Effector memory CD8-positive, alpha-beta T cell (primary cell): ENCODE data around the gene SPPL3.

Source experiments
- ATAC-seq: fragments of 150-1000 bp; cut with Tn5 transposase; replicated peaks from 2 replicates; pipeline ENCODE4 v1.10.0; 2021; ENCODE audit warnings: mild to moderate bottlenecking, moderate library complexity
- DNase-seq, 3 experiments: peaks; one replicate each; pipeline ENCODE4 v3.0.0; 2021
- H3K27ac Mint-ChIP-seq, 2 donors: one replicate each; pipeline ENCODE4 v1.8.0; 2022; ENCODE audit warnings: mild to moderate bottlenecking in 2 of 2, mixed read lengths in 2 of 2, moderate library complexity in 2 of 2
- H3K27me3 Mint-ChIP-seq, 2 donors: one replicate each; pipeline ENCODE4 v1.8.0; 2022; ENCODE audit warnings: mixed read lengths in 2 of 2
- H3K36me3 Mint-ChIP-seq: one replicate; pipeline ENCODE4 v1.8.0; 2022; ENCODE audit warnings: mild to moderate bottlenecking, moderate library complexity, mixed read lengths; ENCODE audit not compliant: insufficient read depth
- H3K4me1 Mint-ChIP-seq, 2 donors: one replicate each; pipeline ENCODE4 v1.8.0; 2022; ENCODE audit warnings: low read depth in 2 of 2, mixed read lengths in 2 of 2
- H3K4me3 Mint-ChIP-seq, 2 donors: one replicate each; pipeline ENCODE4 v1.8.0; 2022; ENCODE audit warnings: mild to moderate bottlenecking in 2 of 2, mixed read lengths in 2 of 2, moderate library complexity in 2 of 2
- H3K9me3 Mint-ChIP-seq, 2 donors: one replicate each; pipeline ENCODE4 v1.8.0; 2022; ENCODE audit warnings: mixed read lengths in 2 of 2

Gene SPPL3

DNA sequence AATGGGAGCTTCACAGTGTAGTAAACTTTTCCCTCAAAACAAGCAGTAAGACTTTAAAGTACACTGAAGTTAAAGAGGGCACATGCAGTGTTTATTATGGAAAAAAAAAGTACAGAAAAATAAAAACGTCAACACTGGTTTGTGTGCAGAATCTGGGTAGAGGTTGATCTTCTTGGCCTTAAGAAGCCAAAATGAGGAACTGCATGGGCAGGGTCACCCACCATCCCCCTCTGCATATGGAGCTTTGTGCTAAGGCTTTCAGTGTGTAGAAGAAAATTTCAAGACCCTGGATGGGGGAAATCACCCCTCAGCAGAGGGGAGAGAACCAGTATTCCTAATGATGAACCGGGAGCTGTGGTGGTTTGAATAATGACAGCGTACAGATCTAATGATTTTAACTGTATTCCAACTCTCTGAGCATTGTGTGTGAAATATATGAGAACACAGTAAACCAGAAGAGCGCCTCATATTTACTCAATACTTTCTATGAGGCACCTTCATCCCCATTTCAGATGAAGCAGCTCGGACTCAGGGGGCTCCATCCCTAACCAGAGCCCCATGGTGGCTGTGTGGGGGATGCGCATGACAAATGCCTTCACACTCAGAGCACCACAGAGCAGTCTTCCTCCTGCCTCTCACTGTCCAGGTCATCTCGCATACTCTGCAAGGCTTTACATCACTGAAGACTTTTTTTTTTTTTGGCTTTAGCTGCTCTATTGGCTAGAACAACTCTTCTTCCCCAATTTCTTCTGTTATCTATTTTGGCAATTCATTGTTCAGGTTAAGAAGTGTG, 145.2 kb downstream of the SPPL3 start:
- peaks cover 0 to 3% of the 10 kb centered on the region in 2 donors for H3K9me3 Mint-ChIP-seq
- no peak overlapping the region for H3K27ac Mint-ChIP-seq
- ATAC-seq (no peak), DNase-seq (no peak)
- peaks cover 0 to 10% of the 10 kb centered on the region in 2 donors for H3K27me3 Mint-ChIP-seq
- H3K4me3 Mint-ChIP-seq = no peak overlapping the region
- H3K36me3 Mint-ChIP-seq = peaks cover 21% of the 10 kb centered on the region
- peaks cover 0 to 5% of the 10 kb centered on the region in 2 donors for H3K4me1 Mint-ChIP-seq

DNA sequence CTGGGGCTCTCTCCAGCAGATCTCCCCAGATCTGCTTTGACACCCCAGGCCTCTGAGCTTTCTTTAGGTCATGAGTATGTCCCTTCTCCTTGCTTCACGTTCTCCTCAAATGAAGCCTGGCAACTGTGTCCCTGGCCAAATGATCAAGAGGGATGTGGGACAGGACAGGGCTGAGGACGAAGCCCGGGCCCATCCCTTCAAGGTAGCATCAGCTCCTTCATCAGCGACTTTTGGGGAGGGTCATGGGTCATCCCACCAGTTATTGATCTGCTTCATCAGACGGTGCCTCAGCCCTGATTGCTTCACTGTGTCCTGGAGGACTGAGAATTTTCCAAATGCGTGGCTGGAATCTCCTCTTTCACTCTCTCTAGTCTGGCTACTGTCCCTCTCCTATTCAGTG, 146.2 kb downstream of the SPPL3 start:
- Mint-ChIP-seq H3K4me1 (peaks cover 0 to 5% of the 10 kb centered on the region in 2 donors), H3K36me3 (peaks cover 12% of the 10 kb centered on the region), H3K4me3 (no peak overlapping the region), H3K27ac (no peak overlapping the region), H3K27me3 (peaks cover 0 to 10% of the 10 kb centered on the region in 2 donors), H3K9me3 (peaks cover 0 to 3% of the 10 kb centered on the region in 2 donors)
- ATAC-seq (no peak), DNase-seq (no peak)

DNA sequence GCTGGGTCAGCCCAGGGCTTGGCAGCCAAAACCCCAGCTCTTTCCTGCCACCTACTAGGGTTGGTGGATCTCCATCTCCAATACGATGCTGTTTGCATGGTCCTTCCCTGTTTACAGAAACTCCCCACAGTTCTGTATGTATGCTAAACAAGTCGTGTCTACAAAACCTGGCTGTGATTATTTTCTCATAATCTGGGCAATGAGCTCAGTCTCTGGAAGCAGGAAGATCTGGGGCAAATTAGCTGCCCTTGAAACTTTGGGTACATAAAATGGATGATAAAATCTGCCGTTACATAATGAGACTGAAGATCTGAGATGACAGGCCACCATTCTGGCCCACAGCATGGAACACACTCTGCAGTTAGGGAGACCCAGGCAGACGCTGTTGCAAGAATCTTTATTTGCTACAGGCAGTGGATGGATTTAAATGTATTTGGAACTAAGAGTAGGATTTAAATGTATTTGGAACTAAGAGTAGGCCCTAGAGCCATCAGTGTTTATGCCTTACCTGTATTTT, 146.9 kb downstream of the SPPL3 start:
- Mint-ChIP-seq H3K27ac (no peak overlapping the region), H3K4me1 (peaks cover 0 to 5% of the 10 kb centered on the region in 2 donors), H3K27me3 (peaks cover 0 to 10% of the 10 kb centered on the region in 2 donors), H3K36me3 (peaks cover 6% of the 10 kb centered on the region), H3K4me3 (no peak overlapping the region), H3K9me3 (peaks cover 0 to 3% of the 10 kb centered on the region in 2 donors)
- no peak for DNase-seq
- no peak for ATAC-seq

GRCh38 chr12:120755269-120755668, 148.9 kb downstream of the SPPL3 start:
- Mint-ChIP-seq H3K4me3 (no peak overlapping the region), H3K27me3 (peaks cover 0 to 10% of the 10 kb centered on the region in 2 donors), H3K36me3 (peaks cover 2% of the 10 kb centered on the region), H3K9me3 (peaks cover 0 to 3% of the 10 kb centered on the region in 2 donors), H3K27ac (no peak overlapping the region), H3K4me1 (no peaks in the 10 kb centered on the region)
- no peak for DNase-seq
- no peak for ATAC-seq

GRCh38 chr12:120754792-120755191, 149.4 kb downstream of the SPPL3 start:
- DNase-seq = no peak
- H3K27ac Mint-ChIP-seq = no peak overlapping the region
- peaks cover 2% of the 10 kb centered on the region for H3K36me3 Mint-ChIP-seq
- peaks cover 0 to 3% of the 10 kb centered on the region in 2 donors for H3K9me3 Mint-ChIP-seq
- no peaks in the 10 kb centered on the region for H3K4me1 Mint-ChIP-seq
- peaks cover 0 to 10% of the 10 kb centered on the region in 2 donors for H3K27me3 Mint-ChIP-seq
- no peak for ATAC-seq
- H3K4me3 Mint-ChIP-seq = no peak overlapping the region

GRCh38 chr12:120751389-120751788, 152.8 kb downstream of the SPPL3 start:
- Mint-ChIP-seq H3K9me3 (peaks cover 0 to 3% of the 10 kb centered on the region in 2 donors), H3K36me3 (peaks cover 2% of the 10 kb centered on the region), H3K27ac (no peak overlapping the region), H3K4me3 (no peak overlapping the region), H3K4me1 (peaks cover 0 to 5% of the 10 kb centered on the region in 2 donors), H3K27me3 (peaks cover 0 to 10% of the 10 kb centered on the region in 2 donors)
- DNase-seq = no peak
- ATAC-seq = no peak

GRCh38 chr12:120750806-120751205, 153.4 kb downstream of the SPPL3 start:
- peaks cover 0 to 5% of the 10 kb centered on the region in 2 donors for H3K4me1 Mint-ChIP-seq
- no peak overlapping the region for H3K27ac Mint-ChIP-seq
- peaks cover 0 to 10% of the 10 kb centered on the region in 2 donors for H3K27me3 Mint-ChIP-seq
- peaks cover 2% of the 10 kb centered on the region for H3K36me3 Mint-ChIP-seq
- DNase-seq (no peak), ATAC-seq (no peak)
- no peak overlapping the region for H3K4me3 Mint-ChIP-seq
- peaks cover 0 to 3% of the 10 kb centered on the region in 2 donors for H3K9me3 Mint-ChIP-seq

GRCh38 chr12:120749256-120749655, 154.9 kb downstream of the SPPL3 start:
- no peak for ATAC-seq
- Mint-ChIP-seq H3K4me1 (peaks cover 0 to 5% of the 10 kb centered on the region in 2 donors), H3K27me3 (no peaks in the 10 kb centered on the region), H3K36me3 (peaks cover 2% of the 10 kb centered on the region), H3K4me3 (no peak overlapping the region), H3K27ac (peak overlapping the region in 1 of 2 donors; percentile 42), H3K9me3 (no peaks in the 10 kb centered on the region)
- DNase-seq = no peak

- Mint-ChIP-seq H3K27me3 (no peaks in the 10 kb centered on the region), H3K27ac (no peak overlapping the region), H3K4me1 (peaks cover 0 to 5% of the 10 kb centered on the region in 2 donors), H3K4me3 (no peak overlapping the region), H3K36me3 (peaks cover 2% of the 10 kb centered on the region), H3K9me3 (no peaks in the 10 kb centered on the region)
- ATAC-seq (peak; percentile 57), DNase-seq (no peak)
Measured at GRCh38 chr12:120748242-120748641, 155.9 kb downstream of the SPPL3 start.

GRCh38 chr12:120744922-120745493, 159.2 kb downstream of the SPPL3 start:
- no peaks in the 10 kb centered on the region for H3K27me3 Mint-ChIP-seq
- no peaks in the 10 kb centered on the region for H3K36me3 Mint-ChIP-seq
- peaks cover 0 to 5% of the 10 kb centered on the region in 2 donors for H3K4me1 Mint-ChIP-seq
- no peaks in the 10 kb centered on the region for H3K9me3 Mint-ChIP-seq
- no peak for ATAC-seq
- H3K27ac Mint-ChIP-seq = no peak overlapping the region
- DNase-seq = no peak
- no peak overlapping the region for H3K4me3 Mint-ChIP-seq

GRCh38 chr12:120741476-120742421, 162.4 kb downstream of the SPPL3 start:
- H3K4me1 Mint-ChIP-seq = no peaks in the 10 kb centered on the region
- ATAC-seq (no peak), DNase-seq (no peak)
- H3K4me3 Mint-ChIP-seq = no peak overlapping the region
- H3K27me3 Mint-ChIP-seq = no peaks in the 10 kb centered on the region
- H3K36me3 Mint-ChIP-seq = no peaks in the 10 kb centered on the region
- no peaks in the 10 kb centered on the region for H3K9me3 Mint-ChIP-seq
- peak overlapping the region in 1 of 2 donors; percentile 60 for H3K27ac Mint-ChIP-seq

GRCh38 chr12:120740871-120741270, 163.3 kb downstream of the SPPL3 start:
- Mint-ChIP-seq H3K36me3 (no peaks in the 10 kb centered on the region), H3K27ac (no peak overlapping the region)
- DNase-seq = no peak

More at GRCh38 chr12:120740871-120741270, 163.3 kb downstream of the SPPL3 start:
- no peaks in the 10 kb centered on the region for H3K9me3 Mint-ChIP-seq
- H3K4me1 Mint-ChIP-seq = peaks cover 0 to 3% of the 10 kb centered on the region in 2 donors
- no peak overlapping the region for H3K4me3 Mint-ChIP-seq
- H3K27me3 Mint-ChIP-seq = no peaks in the 10 kb centered on the region
- ATAC-seq = no peak
